PC-9 (cell line): ENCODE data around the gene SUPT3H.

Experiments used
- CTCF ChIP-seq: fragments of 200-600 bp; sonication (generic); conservative IDR thresholded peaks from 2 replicates; pipeline ENCODE4 v1.6.1; 2017; ENCODE audit warnings: mixed run types, antibody characterized with exemption, mild to moderate bottlenecking, moderate library complexity
- EZH2 ChIP-seq: fragments of 200-600 bp; sonication (generic); IDR thresholded peaks from 2 replicates; pipeline ENCODE4 v1.8.0; 2017; ENCODE audit warnings: antibody characterized with exemption, low read depth

GRCh38 chr6:44849806-44850205, 527.9 kb downstream of the SUPT3H start:
- TF ChIP-seq CTCF: no peak
- TF ChIP-seq EZH2: no peak
